IMR-90 (cell line): ENCODE measurements around the gene SLC33A1. TPM values are rescaled to one million over a fixed set of nuclear protein-coding genes. Genes with fewer than 3 reads are reported as not detected.

Experiments used
- ATAC-seq: fragments of 200-7000 bp; cut with Tn5 transposase; 2 replicates; pipeline ENCODE4 v1.9.1; 2020; ENCODE audit warnings: low read depth, mild to moderate bottlenecking, moderate library complexity
- BruUV-seq: library from RNA; stranded (reverse); fragments of 400-500 nt; replicated peaks from 2 replicates; lab custom pipeline; 2021; lab: Mats Ljungman, UMichigan
- CTCF ChIA-PET: fragments of 300-600 bp; formaldehyde crosslinking; extraction: SDS; loops from one replicate; lab custom pipeline; 2021; ENCODE audit warnings: antibody characterized with exemption; lab: Yijun Ruan, JAX
- POLR2A ChIA-PET: fragments of 300-600 bp; sonication (Branson Sonifier 250); formaldehyde crosslinking; loops from one replicate; lab custom pipeline; 2022; ENCODE audit warnings: antibody characterized with exemption; ENCODE audit not compliant: unreplicated experiment; lab: Charles Lee
- DNase-seq: peaks from one replicate; pipeline ENCODE4 v3.0.0; 2013
- H2AFZ ChIP-seq: replicated peaks from 2 replicates; pipeline ENCODE3; 2013; ENCODE audit warnings: low read length, mild to moderate bottlenecking; ENCODE audit not compliant: poor library complexity
- H2AK5ac ChIP-seq: 2 replicates; pipeline ENCODE4 v1.6.1; 2013; ENCODE audit warnings: low read depth, low read length, inconsistent platforms
- H2AK9ac ChIP-seq: replicated peaks from 2 replicates; pipeline ENCODE3; 2013; ENCODE audit warnings: mild to moderate bottlenecking, low read depth, low read length, moderate library complexity; ENCODE audit not compliant: poor library complexity
- H2BK120ac ChIP-seq: 2 replicates; pipeline ENCODE4 v1.6.1; 2013; ENCODE audit warnings: low read depth, low read length, inconsistent platforms
- H2BK15ac ChIP-seq: 3 replicates; pipeline ENCODE4 v1.6.1; 2013; ENCODE audit warnings: low read depth, low read length, inconsistent platforms
- H2BK20ac ChIP-seq: 2 replicates; pipeline ENCODE4 v1.6.1; 2013; ENCODE audit warnings: low read depth, mild to moderate bottlenecking, inconsistent platforms, low read length, moderate library complexity
- H2BK5ac ChIP-seq: 2 replicates; pipeline ENCODE4 v1.6.1; 2013; ENCODE audit warnings: mild to moderate bottlenecking, low read depth, low read length, inconsistent platforms; ENCODE audit not compliant: poor library complexity, severe bottlenecking
- H3K14ac ChIP-seq: replicated peaks from 2 replicates; pipeline ENCODE4 v1.6.1; 2013; ENCODE audit warnings: low read depth, low read length, inconsistent platforms
- H3K18ac ChIP-seq: 2 replicates; pipeline ENCODE4 v1.6.1; 2013; ENCODE audit warnings: low read depth, low read length, control low read depth
- H3K23ac ChIP-seq: 2 replicates; pipeline ENCODE4 v1.6.1; 2013; ENCODE audit warnings: low read depth, low read length, inconsistent platforms
- H3K27ac ChIP-seq: 2 replicates; pipeline ENCODE4 v1.5.1; 2013; ENCODE audit warnings: mild to moderate bottlenecking, control low read depth, low read length; ENCODE audit not compliant: insufficient read depth
- H3K27me3 ChIP-seq: 2 replicates; pipeline ENCODE4 v1.6.1; 2013; ENCODE audit warnings: low read length; ENCODE audit not compliant: control insufficient read depth, insufficient read depth
- H3K36me3 ChIP-seq: 2 replicates; pipeline ENCODE4 v1.6.1; 2013; ENCODE audit warnings: low read length, mixed read lengths; ENCODE audit not compliant: control insufficient read depth, insufficient read depth
- H3K4ac ChIP-seq: 2 replicates; pipeline ENCODE4 v1.6.1; 2013; ENCODE audit warnings: low read depth, low read length, inconsistent platforms
- H3K4me1 ChIP-seq: 2 replicates; pipeline ENCODE4 v1.6.1; 2013; ENCODE audit warnings: low read length, mixed read lengths; ENCODE audit not compliant: control insufficient read depth, insufficient read depth
- H3K4me2 ChIP-seq: 2 replicates; pipeline ENCODE4 v1.6.1; 2013; ENCODE audit warnings: low read depth, mild to moderate bottlenecking, control low read depth, low read length, moderate library complexity
- H3K4me3 ChIP-seq: 2 replicates; pipeline ENCODE4 v1.5.1; 2013; ENCODE audit warnings: low read depth, mild to moderate bottlenecking, control low read depth, low read length, moderate library complexity; ENCODE audit not compliant: insufficient read depth
- H3K56ac ChIP-seq: 2 replicates; pipeline ENCODE4 v1.6.1; 2013; ENCODE audit warnings: low read length, inconsistent platforms; ENCODE audit not compliant: insufficient read depth; ENCODE audit errors: extremely low read depth
- H3K79me1 ChIP-seq, 2 experiments: 2 replicates each; pipeline ENCODE4 v1.6.1; 2013; ENCODE audit warnings: low read length in 2 of 2, inconsistent platforms in 1 of 2, low read depth in 1 of 2
- H3K9ac ChIP-seq: 2 replicates; pipeline ENCODE4 v1.6.1; 2013; ENCODE audit warnings: low read depth, low read length, control low read depth
- H3K9me1 ChIP-seq: 2 replicates; pipeline ENCODE4 v1.6.1; 2013; ENCODE audit warnings: low read length, inconsistent platforms; ENCODE audit not compliant: insufficient read depth
- H3K9me3 ChIP-seq: 2 replicates; pipeline ENCODE4 v1.6.1; 2013; ENCODE audit warnings: low read length; ENCODE audit not compliant: control insufficient read depth, insufficient read depth
- H4K20me1 ChIP-seq: 2 replicates; pipeline ENCODE4 v1.6.1; 2013; ENCODE audit warnings: low read length, inconsistent platforms; ENCODE audit not compliant: insufficient read depth
- H4K5ac ChIP-seq: 2 replicates; pipeline ENCODE4 v1.6.1; 2013; ENCODE audit warnings: mild to moderate bottlenecking, low read depth, low read length, control low read depth
- H4K8ac ChIP-seq, 2 experiments: 2 replicates each; pipeline ENCODE4 v1.6.1; 2013; ENCODE audit warnings: low read depth in 2 of 2, low read length in 2 of 2, control low read depth in 1 of 2, inconsistent platforms in 1 of 2
- H4K91ac ChIP-seq: 2 replicates; pipeline ENCODE4 v1.6.1; 2013; ENCODE audit warnings: low read depth, low read length, inconsistent platforms; ENCODE audit not compliant: insufficient read depth
- CEBPB ChIP-seq: IDR thresholded peaks from 2 replicates; pipeline ENCODE4 v1.6.1; 2012; ENCODE audit warnings: low read depth, low read length, improper control_type of control experiment
- CHD1 ChIP-seq: IDR thresholded peaks from 2 replicates; pipeline ENCODE4 v1.6.1; 2012; ENCODE audit warnings: low read depth, low read length, improper control_type of control experiment
- FOS ChIP-seq: fragments of 150-350 bp; IDR thresholded peaks from 2 replicates; pipeline ENCODE4 v1.6.1; 2016; ENCODE audit warnings: low read depth, low read length
- MAFK ChIP-seq: IDR thresholded peaks from 2 replicates; pipeline ENCODE4 v1.6.1; 2012; ENCODE audit warnings: low read depth, low read length, improper control_type of control experiment
- MAZ ChIP-seq: IDR thresholded peaks from 2 replicates; pipeline ENCODE4 v1.6.1; 2012; ENCODE audit warnings: low read depth, mild to moderate bottlenecking, low read length, improper control_type of control experiment, moderate library complexity, borderline replicate concordance
- NFE2L2 ChIP-seq: fragments of 150-350 bp; IDR thresholded peaks from 2 replicates; pipeline ENCODE4 v1.6.1; 2016; ENCODE audit warnings: low read depth, mild to moderate bottlenecking, low read length
- POLR2A ChIP-seq: IDR thresholded peaks from 2 replicates; pipeline ENCODE4 v1.6.1; 2012; ENCODE audit warnings: mild to moderate bottlenecking, low read depth, low read length
- RAD21 ChIP-seq: IDR thresholded peaks from 2 replicates; pipeline ENCODE4 v1.6.1; 2012; ENCODE audit warnings: low read length, improper control_type of control experiment
- RCOR1 ChIP-seq: IDR thresholded peaks from 2 replicates; pipeline ENCODE4 v1.6.1; 2012; ENCODE audit warnings: mild to moderate bottlenecking, low read length, improper control_type of control experiment; ENCODE audit not compliant: insufficient replicate concordance
- RFX5 ChIP-seq: IDR thresholded peaks from 2 replicates; pipeline ENCODE4 v1.8.0; 2012; ENCODE audit warnings: low read depth, mild to moderate bottlenecking, low read length, moderate library complexity
- SMC3 ChIP-seq: fragments of 150-350 bp; IDR thresholded peaks from 2 replicates; pipeline ENCODE4 v1.6.1; 2016; ENCODE audit warnings: low read depth, mild to moderate bottlenecking, antibody characterized with exemption, low read length, moderate library complexity
- dilution Hi-C: fragments of 300-500 bp; cut with HindIII; formaldehyde crosslinking; loops from one replicate; pipeline ENCODE4 v1.14.3; 2018; ENCODE audit warnings: low sequenced_read_pairs; ENCODE audit not compliant: unreplicated experiment
- in situ Hi-C: fragments of 300-500 bp; cut with MboI; formaldehyde crosslinking; loops from 3 replicates; pipeline ENCODE4 v1.14.3; 2019; ENCODE audit warnings: low sequenced_read_pairs, inconsistent platforms, mixed read lengths
- intact Hi-C: fragments of 100-400 bp; cut with micrococcal nuclease; formaldehyde crosslinking; loops from 2 replicates; pipeline ENCODE4 v1.10.0; 2022
- polyA plus RNA-seq, 3 experiments: library from polyadenylated mRNA; depleted of rRNA; stranded (reverse); fragments of >200 nt; gene quantifications; 2 replicates each; pipeline ENCODE4 v1.2.3, GENCODE V29; 2012; ENCODE audit warnings: low replicate concordance in 1 of 3
- total RNA-seq: library from RNA; depleted of rRNA; stranded (reverse); fragments of >200 nt; gene quantifications from 2 replicates; pipeline ENCODE4 v1.2.3, GENCODE V29; 2012
- TF ChIP-seq, protein P1 (sequence below): fragments of 150-350 bp; IDR thresholded peaks from 2 replicates; pipeline ENCODE4 v1.6.1; 2016; ENCODE audit warnings: low read depth, mild to moderate bottlenecking, low read length, moderate library complexity, borderline replicate concordance
- TF ChIP-seq, protein P2 (sequence below): conservative IDR thresholded peaks from 2 replicates; pipeline ENCODE4 v1.5.1; 2012; ENCODE audit warnings: mild to moderate bottlenecking, low read depth, low read length, improper control_type of control experiment

SLC33A1 gene
- total and polyA plus RNA-seq, 2 of the 4 experiments (the other 2 are of a cell fraction), result 12.9 to 32.4 TPM

DNA sequence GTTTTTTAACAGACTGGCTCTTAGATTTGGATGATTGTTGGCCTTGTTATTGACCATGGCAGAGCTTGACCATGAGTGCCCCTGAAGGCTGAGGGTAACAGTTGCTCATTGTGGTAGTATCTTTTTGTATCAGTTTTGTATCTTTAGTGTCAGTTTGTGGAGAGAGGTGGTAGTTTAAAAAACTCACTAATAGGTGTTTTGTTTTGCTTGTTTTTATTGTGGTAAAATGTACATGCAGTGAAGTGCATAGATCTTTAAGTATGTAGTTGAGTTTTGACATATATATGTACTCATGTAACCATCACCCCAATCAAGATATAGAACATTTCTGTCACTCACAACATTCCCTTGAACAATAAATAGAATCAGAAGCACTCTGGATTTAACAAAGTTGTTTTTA lies 26.1 kb upstream of the SLC33A1 start:
- Histone ChIP-seq H3K9me1 (peaks cover 2% of the 10 kb centered on the region; the same call in 1 of the 2 replicates), H2BK120ac (no peak overlapping the region), H4K20me1 (peaks cover 48% of the 10 kb centered on the region), H4K8ac (no peak overlapping the region), H2AFZ (no peak overlapping the region), H2BK5ac (no peak overlapping the region), H3K36me3 (no peaks in the 10 kb centered on the region), H4K5ac (no peak overlapping the region), H3K14ac (no peak overlapping the region), H3K56ac (no peak overlapping the region), H3K4me1 (no peaks in the 10 kb centered on the region), H3K23ac (no peak overlapping the region), H3K18ac (no peak overlapping the region), H4K91ac (no peak overlapping the region), H3K4ac (no peak overlapping the region), H3K9me3 (no peaks in the 10 kb centered on the region), H2AK5ac (no peak overlapping the region), H3K4me2 (no peak overlapping the region), H2BK20ac (no peak overlapping the region), H3K79me1 (peaks cover 0 to 45% of the 10 kb centered on the region in 2 experiments; a peak in 2 of 4 replicates), H2AK9ac (no peak overlapping the region), H2BK15ac (no peak overlapping the region), H3K4me3 (no peak overlapping the region), H3K27ac (no peak overlapping the region), H3K27me3 (no peaks in the 10 kb centered on the region), H3K9ac (no peak overlapping the region)
- intact Hi-C loops (no loop called here), dilution Hi-C loops (no loop called here), in situ Hi-C loops (no loop called here)
- BruUV-seq, result no TSS peak
- ATAC-seq (no peak), DNase-seq (no peak)
- CTCF ChIA-PET, result no interaction called here
- POLR2A ChIA-PET, result no interaction called here
- TF ChIP-seq CHD1 (no peak), CEBPB (no peak), MAFK (no peak), FOS (no peak), RAD21 (no peak), SMC3 (no peak), RFX5 (no peak), NFE2L2 (no peak), RCOR1 (no peak), POLR2A (no peak), MAZ (no peak)
- TF ChIP-seq, protein P1, sequence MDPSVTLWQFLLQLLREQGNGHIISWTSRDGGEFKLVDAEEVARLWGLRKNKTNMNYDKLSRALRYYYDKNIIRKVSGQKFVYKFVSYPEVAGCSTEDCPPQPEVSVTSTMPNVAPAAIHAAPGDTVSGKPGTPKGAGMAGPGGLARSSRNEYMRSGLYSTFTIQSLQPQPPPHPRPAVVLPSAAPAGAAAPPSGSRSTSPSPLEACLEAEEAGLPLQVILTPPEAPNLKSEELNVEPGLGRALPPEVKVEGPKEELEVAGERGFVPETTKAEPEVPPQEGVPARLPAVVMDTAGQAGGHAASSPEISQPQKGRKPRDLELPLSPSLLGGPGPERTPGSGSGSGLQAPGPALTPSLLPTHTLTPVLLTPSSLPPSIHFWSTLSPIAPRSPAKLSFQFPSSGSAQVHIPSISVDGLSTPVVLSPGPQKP, result no peak
- TF ChIP-seq, protein P2, sequence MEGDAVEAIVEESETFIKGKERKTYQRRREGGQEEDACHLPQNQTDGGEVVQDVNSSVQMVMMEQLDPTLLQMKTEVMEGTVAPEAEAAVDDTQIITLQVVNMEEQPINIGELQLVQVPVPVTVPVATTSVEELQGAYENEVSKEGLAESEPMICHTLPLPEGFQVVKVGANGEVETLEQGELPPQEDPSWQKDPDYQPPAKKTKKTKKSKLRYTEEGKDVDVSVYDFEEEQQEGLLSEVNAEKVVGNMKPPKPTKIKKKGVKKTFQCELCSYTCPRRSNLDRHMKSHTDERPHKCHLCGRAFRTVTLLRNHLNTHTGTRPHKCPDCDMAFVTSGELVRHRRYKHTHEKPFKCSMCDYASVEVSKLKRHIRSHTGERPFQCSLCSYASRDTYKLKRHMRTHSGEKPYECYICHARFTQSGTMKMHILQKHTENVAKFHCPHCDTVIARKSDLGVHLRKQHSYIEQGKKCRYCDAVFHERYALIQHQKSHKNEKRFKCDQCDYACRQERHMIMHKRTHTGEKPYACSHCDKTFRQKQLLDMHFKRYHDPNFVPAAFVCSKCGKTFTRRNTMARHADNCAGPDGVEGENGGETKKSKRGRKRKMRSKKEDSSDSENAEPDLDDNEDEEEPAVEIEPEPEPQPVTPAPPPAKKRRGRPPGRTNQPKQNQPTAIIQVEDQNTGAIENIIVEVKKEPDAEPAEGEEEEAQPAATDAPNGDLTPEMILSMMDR, result no peak
